Omental fat pad (tissue), 4 donors: Measurements from ENCODE around the gene TXNDC16. TPM values are rescaled to one million over a fixed set of nuclear protein-coding genes. Genes with fewer than 3 reads are reported as not detected.

Experiments
- ATAC-seq: fragments of 150-250 bp; one replicate; pipeline ENCODE4 v1.9.1; 2016; ENCODE audit warnings: mild to moderate bottlenecking, moderate library complexity; ENCODE audit not compliant: low FRiP score
- DNase-seq: peaks from one replicate; pipeline ENCODE4 v3.0.0-alpha.2; 2019; ENCODE audit warnings: low spot score
- total RNA-seq, 4 donors: library from RNA; depleted of rRNA; stranded (reverse); fragments of >200 nt; gene quantifications; one replicate each; pipeline ENCODE4 v1.1.0, GENCODE V29; 2016
- TF ChIP-seq, protein P1 (sequence below), 3 donors: fragments of 450-650 bp; IDR thresholded peaks; one replicate each; pipeline ENCODE4 v1.5.1; 2016 to 2017; ENCODE audit warnings: antibody characterized with exemption in 3 of 3, mild to moderate bottlenecking in 3 of 3, moderate library complexity in 2 of 3

Gene TXNDC16
- total RNA-seq, 4 donors from 2014 or later = 5.2 to 9.5 (median 6.7) TPM

DNA sequence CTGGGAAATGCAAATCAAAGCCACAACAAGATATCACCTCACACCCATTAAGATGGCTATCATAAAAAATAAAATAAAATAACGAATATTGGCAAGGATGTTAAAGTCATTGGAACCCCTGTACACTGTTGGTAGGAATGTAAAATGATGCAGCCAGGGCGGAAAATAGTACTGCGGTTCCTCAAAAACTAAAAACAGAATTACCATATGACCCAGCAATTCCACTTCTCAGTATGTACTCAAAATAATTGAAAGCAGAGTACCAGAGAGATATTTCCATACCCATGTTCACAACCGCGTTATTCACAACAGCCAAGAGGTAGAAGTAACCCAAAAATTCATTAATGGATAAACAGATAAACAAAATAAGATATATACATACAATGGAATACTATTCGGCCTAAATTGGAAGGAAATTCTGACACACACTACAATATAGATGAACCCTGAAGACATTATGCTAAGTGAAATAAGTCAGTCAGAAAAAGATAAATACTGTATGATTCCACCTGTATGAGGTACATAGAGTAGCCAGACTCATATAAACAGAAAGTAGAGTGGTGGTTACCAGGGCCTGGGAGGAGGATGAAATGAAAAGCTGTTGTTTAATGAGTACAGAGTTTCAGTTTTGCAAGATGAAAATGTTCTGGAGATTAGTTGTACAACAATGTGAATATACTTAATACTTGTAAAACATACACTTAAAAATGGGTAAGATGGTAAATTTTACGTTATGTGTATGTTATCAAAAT is 84.6 kb downstream of the TXNDC16 start:
- ATAC-seq = no peak
- TF ChIP-seq, protein P1, sequence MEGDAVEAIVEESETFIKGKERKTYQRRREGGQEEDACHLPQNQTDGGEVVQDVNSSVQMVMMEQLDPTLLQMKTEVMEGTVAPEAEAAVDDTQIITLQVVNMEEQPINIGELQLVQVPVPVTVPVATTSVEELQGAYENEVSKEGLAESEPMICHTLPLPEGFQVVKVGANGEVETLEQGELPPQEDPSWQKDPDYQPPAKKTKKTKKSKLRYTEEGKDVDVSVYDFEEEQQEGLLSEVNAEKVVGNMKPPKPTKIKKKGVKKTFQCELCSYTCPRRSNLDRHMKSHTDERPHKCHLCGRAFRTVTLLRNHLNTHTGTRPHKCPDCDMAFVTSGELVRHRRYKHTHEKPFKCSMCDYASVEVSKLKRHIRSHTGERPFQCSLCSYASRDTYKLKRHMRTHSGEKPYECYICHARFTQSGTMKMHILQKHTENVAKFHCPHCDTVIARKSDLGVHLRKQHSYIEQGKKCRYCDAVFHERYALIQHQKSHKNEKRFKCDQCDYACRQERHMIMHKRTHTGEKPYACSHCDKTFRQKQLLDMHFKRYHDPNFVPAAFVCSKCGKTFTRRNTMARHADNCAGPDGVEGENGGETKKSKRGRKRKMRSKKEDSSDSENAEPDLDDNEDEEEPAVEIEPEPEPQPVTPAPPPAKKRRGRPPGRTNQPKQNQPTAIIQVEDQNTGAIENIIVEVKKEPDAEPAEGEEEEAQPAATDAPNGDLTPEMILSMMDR (IDR thresholded peaks at IDR 0.05) = no peak
- no peak for DNase-seq

DNA sequence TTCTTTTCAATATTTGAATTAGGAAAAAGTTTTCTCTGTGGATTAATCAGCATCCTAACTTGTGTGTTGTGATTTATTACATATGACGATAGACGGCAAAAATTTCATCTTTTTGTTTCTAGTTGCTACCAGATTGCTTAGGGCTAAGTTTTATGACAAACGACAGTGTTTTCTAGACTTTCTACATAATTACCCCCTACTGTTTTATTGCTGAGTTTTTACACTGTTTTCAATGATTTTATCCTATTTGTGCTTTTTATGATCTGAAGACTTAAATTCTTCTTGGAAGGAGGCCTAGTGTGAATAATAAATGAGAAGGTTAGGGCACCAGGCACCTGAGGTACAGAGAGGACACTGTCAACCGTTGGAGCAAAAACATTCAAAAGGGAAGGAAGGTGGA is 88.1 kb downstream of the TXNDC16 start:
- ATAC-seq (no peak), DNase-seq (no peak)
- TF ChIP-seq, protein P1 (IDR thresholded peaks at IDR 0.05) = no peak

DNA sequence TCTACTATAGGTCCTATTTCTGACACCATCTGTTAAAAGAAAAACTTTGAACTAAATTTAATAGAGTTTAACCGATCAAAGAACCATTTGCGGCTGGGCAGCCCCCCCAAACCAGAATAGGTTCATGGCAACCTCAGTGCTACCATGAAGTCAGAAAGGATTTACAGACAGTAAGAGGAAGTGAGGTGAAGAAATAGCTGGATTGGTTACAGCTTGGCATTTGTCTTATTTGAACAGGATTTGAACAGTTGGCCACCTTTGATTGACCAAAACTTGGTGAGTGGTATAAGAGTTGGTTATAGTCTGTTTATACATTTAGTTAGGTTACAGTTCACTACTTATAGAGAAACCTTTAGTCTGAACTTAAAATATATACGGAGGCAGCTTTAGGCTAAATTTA is 88.9 kb downstream of the TXNDC16 start:
- TF ChIP-seq, protein P1 (IDR thresholded peaks at IDR 0.05) = no peak
- no peak for ATAC-seq
- no peak for DNase-seq

DNA sequence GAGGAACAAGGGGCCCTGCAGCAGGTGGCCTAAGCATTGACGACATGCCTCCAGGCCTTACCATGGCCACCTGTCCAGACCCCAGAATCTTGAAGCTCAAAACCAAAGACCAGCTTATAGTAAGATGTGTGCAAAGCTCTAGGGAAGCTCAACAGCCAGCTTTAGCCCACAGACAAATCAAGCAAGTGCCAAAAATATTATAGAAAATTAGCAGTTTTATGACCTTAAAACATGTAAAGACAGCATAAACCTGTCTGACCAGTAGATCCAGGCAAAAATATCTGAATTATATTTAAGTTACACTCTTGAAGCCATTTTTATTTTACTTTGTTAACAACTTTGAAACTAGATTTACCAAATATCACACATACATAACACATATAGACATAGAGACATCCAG is 90.6 kb downstream of the TXNDC16 start:
- TF ChIP-seq, protein P1 (IDR thresholded peaks at IDR 0.05) = no peak
- DNase-seq (no peak), ATAC-seq (no peak)

DNA sequence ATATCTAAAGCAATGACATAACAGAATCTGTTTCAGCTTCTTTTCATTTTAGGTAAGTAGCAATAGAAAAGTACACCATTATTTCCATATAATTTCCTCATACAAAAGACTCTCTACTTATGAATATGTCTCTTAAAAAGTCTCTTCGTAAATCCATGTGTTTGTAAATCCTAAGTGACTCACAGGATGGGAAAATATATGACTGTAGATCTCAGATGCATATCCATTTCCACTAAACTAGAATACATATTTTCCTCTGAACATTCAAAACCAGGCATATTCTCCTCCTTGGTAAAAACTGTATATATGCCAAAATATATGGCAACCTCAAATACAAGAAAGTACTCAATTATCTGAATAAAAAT is 93.6 kb downstream of the TXNDC16 start:
- TF ChIP-seq, protein P1 (IDR thresholded peaks at IDR 0.05) = no peak
- no peak for ATAC-seq
- DNase-seq = no peak

DNA sequence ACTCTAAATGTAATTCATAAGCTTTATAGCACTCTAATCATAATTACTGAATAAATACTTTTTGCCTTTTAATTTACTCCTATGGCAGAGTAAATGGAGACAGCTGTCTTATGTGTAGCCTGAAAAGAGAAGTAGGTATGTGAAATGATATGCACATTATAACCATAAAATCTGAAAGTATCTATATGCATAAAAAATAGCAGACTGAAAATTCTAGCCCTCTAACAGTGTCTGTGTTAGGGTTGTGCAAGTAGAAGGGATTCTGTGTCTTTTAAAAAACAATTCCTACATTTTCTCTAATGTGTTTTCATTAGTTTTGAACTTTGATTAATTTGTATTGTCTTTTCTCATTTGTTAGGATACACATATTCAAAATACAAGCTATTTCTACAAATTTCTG is 94.9 kb downstream of the TXNDC16 start:
- DNase-seq (no peak), ATAC-seq (no peak)
- TF ChIP-seq, protein P1 (IDR thresholded peaks at IDR 0.05) = no peak
